Mesothelial cell of epicardium (in vitro differentiated cells): ENCODE results near the gene CSNK1A1L. TPM values are rescaled to one million over a fixed set of nuclear protein-coding genes. Genes with fewer than 3 reads are reported as not detected.

Source experiments
- DNase-seq, 2 experiments: peaks; one replicate each; pipeline ENCODE4 v3.0.0; 2021; ENCODE audit warnings: low spot score in 2 of 2; ENCODE audit not compliant: unreplicated experiment in 2 of 2
- H3K27ac Mint-ChIP-seq: 2 replicates; pipeline ENCODE4 v1.8.0; 2021; ENCODE audit warnings: mixed read lengths
- H3K27me3 Mint-ChIP-seq: 2 replicates; pipeline ENCODE4 v1.8.0; 2021; ENCODE audit warnings: low read depth, mixed read lengths
- H3K36me3 Mint-ChIP-seq: 2 replicates; pipeline ENCODE4 v1.8.0; 2021; ENCODE audit warnings: mixed read lengths
- H3K4me1 Mint-ChIP-seq: 2 replicates; pipeline ENCODE4 v1.8.0; 2021; ENCODE audit warnings: mixed read lengths
- H3K4me3 Mint-ChIP-seq: 2 replicates; pipeline ENCODE4 v1.8.0; 2021; ENCODE audit warnings: mild to moderate bottlenecking, moderate library complexity, mixed read lengths
- H3K9me3 Mint-ChIP-seq: 2 replicates; pipeline ENCODE4 v1.8.0; 2021; ENCODE audit warnings: mixed read lengths
- total RNA-seq: library from RNA; stranded (reverse); gene quantifications from 3 replicates; pipeline ENCODE4 v1.2.1, GENCODE V29; 2021
- TF ChIP-seq, protein P1 (sequence below): fragments of 200-600 bp; sonication (generic); IDR thresholded peaks from one replicate; pipeline ENCODE4 v1.5.0; 2021; ENCODE audit warnings: antibody characterized with exemption; ENCODE audit not compliant: unreplicated experiment

The CSNK1A1L gene
- total RNA-seq, 1 donor from 2014 or later = not detected

DNA sequence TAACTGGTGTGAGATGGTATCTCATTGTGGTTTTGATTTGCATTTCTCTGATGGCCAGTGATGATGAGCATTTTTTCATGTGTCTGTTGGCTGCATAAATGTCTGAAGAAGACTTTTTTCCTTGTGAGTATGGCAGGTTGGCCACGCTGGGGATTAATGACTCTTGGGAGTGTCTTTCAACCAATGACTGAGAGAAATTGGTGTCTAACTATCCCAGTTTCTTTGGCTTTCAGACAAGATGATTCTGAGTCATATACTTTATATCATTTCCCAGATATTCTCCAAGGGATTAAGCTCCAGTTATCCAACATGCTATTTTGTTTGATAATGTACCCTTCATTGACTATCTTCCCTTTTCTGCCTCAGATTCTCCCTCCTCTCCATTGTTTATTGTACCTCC is 35.5 kb upstream of the CSNK1A1L start:
- Mint-ChIP-seq H3K4me3 (no peak overlapping the region), H3K27me3 (no peaks in the 10 kb centered on the region), H3K4me1 (peaks cover 24% of the 10 kb centered on the region), H3K36me3 (peaks cover 2% of the 10 kb centered on the region), H3K9me3 (peaks cover 20% of the 10 kb centered on the region), H3K27ac (no peak overlapping the region)
- DNase-seq = no peak
- TF ChIP-seq, protein P1, sequence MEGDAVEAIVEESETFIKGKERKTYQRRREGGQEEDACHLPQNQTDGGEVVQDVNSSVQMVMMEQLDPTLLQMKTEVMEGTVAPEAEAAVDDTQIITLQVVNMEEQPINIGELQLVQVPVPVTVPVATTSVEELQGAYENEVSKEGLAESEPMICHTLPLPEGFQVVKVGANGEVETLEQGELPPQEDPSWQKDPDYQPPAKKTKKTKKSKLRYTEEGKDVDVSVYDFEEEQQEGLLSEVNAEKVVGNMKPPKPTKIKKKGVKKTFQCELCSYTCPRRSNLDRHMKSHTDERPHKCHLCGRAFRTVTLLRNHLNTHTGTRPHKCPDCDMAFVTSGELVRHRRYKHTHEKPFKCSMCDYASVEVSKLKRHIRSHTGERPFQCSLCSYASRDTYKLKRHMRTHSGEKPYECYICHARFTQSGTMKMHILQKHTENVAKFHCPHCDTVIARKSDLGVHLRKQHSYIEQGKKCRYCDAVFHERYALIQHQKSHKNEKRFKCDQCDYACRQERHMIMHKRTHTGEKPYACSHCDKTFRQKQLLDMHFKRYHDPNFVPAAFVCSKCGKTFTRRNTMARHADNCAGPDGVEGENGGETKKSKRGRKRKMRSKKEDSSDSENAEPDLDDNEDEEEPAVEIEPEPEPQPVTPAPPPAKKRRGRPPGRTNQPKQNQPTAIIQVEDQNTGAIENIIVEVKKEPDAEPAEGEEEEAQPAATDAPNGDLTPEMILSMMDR = no peak

DNA sequence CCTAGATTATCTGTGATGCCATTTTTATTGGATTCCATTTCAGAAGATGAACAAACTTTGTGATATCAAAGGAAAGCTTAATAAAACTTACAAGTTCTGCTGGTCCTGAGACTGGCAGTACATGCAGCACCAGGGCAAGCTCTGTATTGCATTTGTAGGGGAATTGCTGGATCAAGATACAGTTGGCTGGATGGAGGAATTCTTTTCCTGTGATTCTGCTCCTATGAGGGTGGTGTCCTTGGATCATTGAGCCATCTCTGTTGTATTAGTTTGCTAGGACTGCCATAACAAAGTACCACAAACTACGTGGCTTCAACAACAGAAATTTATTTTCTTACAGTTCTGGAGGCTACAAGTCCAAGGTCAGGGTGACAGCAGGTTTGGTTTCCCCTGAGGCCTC is 33.9 kb upstream of the CSNK1A1L start:
- TF ChIP-seq, protein P1 = no peak
- peaks cover 20% of the 10 kb centered on the region for H3K9me3 Mint-ChIP-seq
- DNase-seq = no peak
- H3K27ac Mint-ChIP-seq = no peak overlapping the region
- no peak overlapping the region for H3K4me3 Mint-ChIP-seq
- peaks cover 2% of the 10 kb centered on the region for H3K36me3 Mint-ChIP-seq
- peaks cover 38% of the 10 kb centered on the region for H3K4me1 Mint-ChIP-seq
- no peaks in the 10 kb centered on the region for H3K27me3 Mint-ChIP-seq

DNA sequence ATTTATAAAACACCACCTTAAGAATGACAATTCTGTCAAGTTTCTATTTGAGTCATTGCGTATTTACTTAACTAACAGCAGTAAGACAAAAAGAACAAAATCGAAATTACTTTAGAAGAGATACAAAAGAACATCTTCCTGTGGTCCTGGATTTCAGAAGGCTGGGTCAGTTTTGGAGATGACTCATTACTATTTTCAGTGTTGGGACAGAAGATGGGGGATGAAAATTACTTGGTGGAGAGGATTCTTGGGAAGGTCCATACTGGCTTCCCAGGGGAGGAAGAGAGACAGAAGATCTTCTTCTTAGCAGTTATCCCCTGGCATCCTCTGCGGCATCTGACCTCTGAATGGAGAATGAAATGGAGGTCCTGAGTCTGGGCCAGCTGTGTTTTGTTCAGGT is 33.5 kb upstream of the CSNK1A1L start:
- TF ChIP-seq, protein P1 = no peak
- Mint-ChIP-seq H3K9me3 (peaks cover 20% of the 10 kb centered on the region), H3K4me1 (peaks cover 38% of the 10 kb centered on the region), H3K27me3 (no peaks in the 10 kb centered on the region), H3K36me3 (peaks cover 2% of the 10 kb centered on the region), H3K27ac (no peak overlapping the region), H3K4me3 (no peak overlapping the region)
- no peak for DNase-seq

DNA sequence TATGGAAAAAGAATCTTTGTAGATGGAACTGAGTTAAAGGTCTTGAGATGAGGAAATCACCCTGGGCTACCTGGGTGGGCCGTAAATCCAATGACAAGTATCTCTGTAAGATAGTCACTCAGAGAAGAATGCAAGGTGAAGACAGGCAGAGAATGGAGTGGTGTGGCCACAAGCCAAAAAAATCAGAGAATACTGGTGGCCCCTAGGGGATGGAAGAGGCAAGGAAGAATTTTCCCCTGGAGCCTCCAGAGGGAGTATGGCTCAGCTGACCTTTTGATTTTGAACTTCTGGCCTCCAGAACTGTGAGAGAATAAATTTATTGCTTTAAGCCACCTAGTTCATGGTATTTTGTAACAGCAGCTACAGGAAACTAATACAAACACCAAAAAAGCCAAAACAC is 32.7 kb upstream of the CSNK1A1L start:
- TF ChIP-seq, protein P1 = no peak
- no peak for DNase-seq
- Mint-ChIP-seq H3K27ac (peak overlapping the region; percentile 19), H3K9me3 (peaks cover 20% of the 10 kb centered on the region), H3K4me1 (peaks cover 38% of the 10 kb centered on the region), H3K36me3 (peaks cover 2% of the 10 kb centered on the region), H3K4me3 (no peak overlapping the region), H3K27me3 (no peaks in the 10 kb centered on the region)

DNA sequence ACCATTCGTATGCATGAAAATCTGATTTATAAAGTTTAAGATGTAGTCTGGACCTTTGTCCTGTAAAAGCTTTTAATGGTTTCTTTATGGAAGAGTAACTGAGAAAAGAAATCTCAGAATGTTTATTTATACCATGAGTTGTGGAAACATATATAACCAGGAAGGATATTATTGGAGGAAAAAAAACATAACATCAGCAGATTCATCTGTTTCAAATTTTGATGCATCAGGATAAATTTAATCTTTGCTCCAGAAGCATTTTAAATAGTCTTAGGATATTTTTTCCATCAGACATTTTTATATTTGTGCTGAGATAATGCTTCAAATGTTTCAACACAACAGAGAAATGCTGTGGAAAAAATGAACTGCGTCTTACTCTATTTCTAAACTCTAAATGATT is 31.2 kb upstream of the CSNK1A1L start:
- no peak overlapping the region for H3K27ac Mint-ChIP-seq
- peaks cover 7% of the 10 kb centered on the region for H3K36me3 Mint-ChIP-seq
- H3K27me3 Mint-ChIP-seq = no peaks in the 10 kb centered on the region
- H3K4me1 Mint-ChIP-seq = peaks cover 38% of the 10 kb centered on the region
- no peak overlapping the region for H3K4me3 Mint-ChIP-seq
- DNase-seq = no peak
- TF ChIP-seq, protein P1 = no peak
- peaks cover 20% of the 10 kb centered on the region for H3K9me3 Mint-ChIP-seq

DNA sequence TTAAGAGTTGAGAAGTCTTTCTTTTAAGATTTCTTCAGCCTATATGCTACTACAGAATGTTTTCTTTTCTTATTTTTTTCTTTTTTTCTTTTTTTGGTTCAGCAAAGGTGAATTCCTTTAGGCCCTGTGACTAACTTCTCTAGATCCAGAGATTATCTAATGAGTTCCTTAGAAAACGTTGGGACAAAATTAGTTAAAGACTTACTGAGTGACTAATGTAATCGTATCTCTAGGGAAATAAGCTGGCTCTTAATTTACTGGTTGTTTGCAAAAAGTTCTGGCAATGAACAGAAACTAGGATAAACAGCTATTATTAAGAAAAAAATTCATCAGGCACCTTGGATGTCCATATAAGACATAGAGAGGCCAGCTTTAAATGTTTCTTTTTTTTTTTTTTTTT is 30.7 kb upstream of the CSNK1A1L start:
- TF ChIP-seq, protein P1 = no peak
- no peak for DNase-seq
- Mint-ChIP-seq H3K4me1 (peaks cover 38% of the 10 kb centered on the region), H3K4me3 (no peak overlapping the region), H3K9me3 (peaks cover 18% of the 10 kb centered on the region), H3K27ac (peak overlapping the region; percentile 39), H3K36me3 (peaks cover 7% of the 10 kb centered on the region), H3K27me3 (no peaks in the 10 kb centered on the region)
